ENCODE measurements around the gene MGA.

GRCh38 chr15:41813426-41813825, 153.2 kb downstream of the MGA start:
- TF ChIP-seq CTCF (IDR thresholded peaks at IDR 0.05; ENCODE audit: insufficient read depth, low read length): no peak
- TF ChIP-seq REST (IDR thresholded peaks at IDR 0.05; ENCODE audit: insufficient replicate concordance, low read depth): no peak
- TF ChIP-seq POLR2AphosphoS5 (IDR thresholded peaks at IDR 0.05; ENCODE audit: low read depth): no peak

Data from HL-60 (cell line).